ENCODE results near the gene IMPG1. TPM values are rescaled to one million over a fixed set of nuclear protein-coding genes. Genes with fewer than 3 reads are reported as not detected.

Gene IMPG1
- total RNA-seq, 4 donors from 2014 or later, result not detected

DNA sequence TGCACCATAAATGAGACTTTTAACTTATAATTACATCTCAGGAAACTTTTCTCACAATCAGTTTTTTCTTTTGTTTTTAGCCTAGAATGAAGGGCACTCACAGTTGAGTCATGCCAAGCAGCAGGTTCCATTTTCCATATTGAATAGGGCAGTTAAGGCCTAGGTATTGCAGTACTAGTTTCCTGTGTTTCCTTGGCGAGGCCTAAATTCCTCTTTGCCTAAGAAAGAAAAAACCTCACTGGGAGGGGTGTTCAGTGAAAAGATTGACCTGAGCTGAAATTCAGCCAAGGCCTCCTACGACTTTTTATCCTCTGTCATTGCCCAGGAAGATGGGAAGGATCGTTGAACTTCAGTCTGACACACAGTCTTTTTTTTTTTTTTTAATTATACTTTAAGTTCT, 85.5 kb downstream of the IMPG1 start:
- no peak overlapping the region for H3K4me3 ChIP-seq (ENCODE audit: low read depth, poor library complexity, severe bottlenecking)
- WGBS, 2 donors, result 75 to 81% methylated on average over 3 of the region's 3 CpGs
- intact Hi-C loops (cut with DNase I; ENCODE audit: low total_unique reads), result no loop called here
- TF ChIP-seq POLR2A (IDR thresholded peaks at IDR 0.05), result no peak
- TF ChIP-seq, protein P1, sequence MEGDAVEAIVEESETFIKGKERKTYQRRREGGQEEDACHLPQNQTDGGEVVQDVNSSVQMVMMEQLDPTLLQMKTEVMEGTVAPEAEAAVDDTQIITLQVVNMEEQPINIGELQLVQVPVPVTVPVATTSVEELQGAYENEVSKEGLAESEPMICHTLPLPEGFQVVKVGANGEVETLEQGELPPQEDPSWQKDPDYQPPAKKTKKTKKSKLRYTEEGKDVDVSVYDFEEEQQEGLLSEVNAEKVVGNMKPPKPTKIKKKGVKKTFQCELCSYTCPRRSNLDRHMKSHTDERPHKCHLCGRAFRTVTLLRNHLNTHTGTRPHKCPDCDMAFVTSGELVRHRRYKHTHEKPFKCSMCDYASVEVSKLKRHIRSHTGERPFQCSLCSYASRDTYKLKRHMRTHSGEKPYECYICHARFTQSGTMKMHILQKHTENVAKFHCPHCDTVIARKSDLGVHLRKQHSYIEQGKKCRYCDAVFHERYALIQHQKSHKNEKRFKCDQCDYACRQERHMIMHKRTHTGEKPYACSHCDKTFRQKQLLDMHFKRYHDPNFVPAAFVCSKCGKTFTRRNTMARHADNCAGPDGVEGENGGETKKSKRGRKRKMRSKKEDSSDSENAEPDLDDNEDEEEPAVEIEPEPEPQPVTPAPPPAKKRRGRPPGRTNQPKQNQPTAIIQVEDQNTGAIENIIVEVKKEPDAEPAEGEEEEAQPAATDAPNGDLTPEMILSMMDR (IDR thresholded peaks at IDR 0.05), result no peak
- DNase-seq (ENCODE audit: low spot score in 2 of 2), result no peak

DNA sequence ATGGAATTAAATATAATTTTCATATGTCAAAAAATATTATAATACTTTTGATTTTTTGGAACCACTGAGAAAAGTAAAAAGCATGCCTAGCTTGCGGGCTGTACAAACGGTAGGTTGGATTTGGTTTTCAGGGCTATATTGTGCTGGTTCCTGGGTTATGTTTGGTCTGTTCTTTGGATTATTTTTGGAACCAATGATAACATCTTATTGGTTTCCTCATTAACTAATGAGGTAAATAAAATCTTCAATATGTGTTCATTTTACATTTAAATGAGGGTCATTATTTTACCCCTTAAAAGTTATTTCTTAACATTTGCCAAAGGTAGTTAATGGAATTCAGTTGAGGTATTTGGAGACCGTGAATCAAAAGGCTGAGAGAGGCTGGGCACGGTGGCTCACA, 96.6 kb downstream of the IMPG1 start:
- no peak overlapping the region for H3K4me3 ChIP-seq (ENCODE audit: low read depth, poor library complexity, severe bottlenecking)
- no peak for DNase-seq (ENCODE audit: low spot score in 2 of 2)
- 87% methylated on average over 4 of the region's 4 CpGs for WGBS, 2 donors
- intact Hi-C loops (cut with DNase I; ENCODE audit: low total_unique reads), result no loop called here
- TF ChIP-seq, protein P1 (IDR thresholded peaks at IDR 0.05), result no peak
- no peak for TF ChIP-seq POLR2A (IDR thresholded peaks at IDR 0.05)

DNA sequence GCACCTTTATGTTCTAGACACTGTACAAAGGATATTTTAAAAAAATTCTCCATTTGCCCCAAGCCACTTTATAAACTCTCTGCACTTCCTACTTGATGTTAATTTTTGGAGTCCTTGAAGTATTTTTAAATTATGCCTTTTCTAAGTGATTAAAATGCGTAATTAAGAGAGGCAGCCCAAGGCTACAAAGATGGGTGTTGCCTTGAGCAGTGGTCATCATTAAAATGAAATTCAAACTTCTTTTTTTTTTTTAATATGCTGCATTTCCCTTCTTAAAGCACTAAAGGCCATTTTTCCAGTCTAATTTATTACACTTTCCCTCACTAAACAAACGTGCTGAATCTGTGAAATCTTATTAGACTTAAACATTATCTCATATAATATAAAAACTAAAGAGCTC, 102.4 kb downstream of the IMPG1 start:
- intact Hi-C loops (cut with DNase I; ENCODE audit: low total_unique reads), result no loop called here
- H3K4me3 ChIP-seq (ENCODE audit: low read depth, poor library complexity, severe bottlenecking), result no peak overlapping the region
- TF ChIP-seq, protein P1 (IDR thresholded peaks at IDR 0.05), result no peak
- TF ChIP-seq POLR2A (IDR thresholded peaks at IDR 0.05), result no peak
- no peak for DNase-seq (ENCODE audit: low spot score in 2 of 2)
- 31 to 37% methylated on average over 2 of the region's 2 CpGs for WGBS, 2 donors

DNA sequence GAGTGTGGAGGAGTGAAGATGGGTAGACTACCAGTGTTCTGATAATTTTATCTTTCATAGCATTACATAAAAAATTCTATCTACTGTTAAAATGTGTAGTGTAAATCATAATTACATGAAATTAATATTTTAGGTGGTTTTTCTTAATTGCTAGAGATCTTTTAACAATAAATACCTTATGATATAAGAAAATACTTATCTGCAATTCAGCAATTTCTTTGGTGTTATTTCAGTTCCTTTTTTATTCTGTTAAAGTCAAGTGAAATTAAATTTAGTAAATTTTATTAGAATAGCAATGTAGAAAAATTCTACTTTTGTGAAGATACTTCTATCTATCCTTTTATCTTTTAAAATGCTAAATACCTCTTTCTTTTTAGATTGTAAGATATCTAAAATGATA, 104.3 kb downstream of the IMPG1 start:
- H3K4me3 ChIP-seq (ENCODE audit: low read depth, poor library complexity, severe bottlenecking), result no peak overlapping the region
- no peak for TF ChIP-seq POLR2A (IDR thresholded peaks at IDR 0.05)
- TF ChIP-seq, protein P1 (IDR thresholded peaks at IDR 0.05), result no peak
- intact Hi-C loops (cut with DNase I; ENCODE audit: low total_unique reads), result no loop called here
- no peak for DNase-seq (ENCODE audit: low spot score in 2 of 2)

DNA sequence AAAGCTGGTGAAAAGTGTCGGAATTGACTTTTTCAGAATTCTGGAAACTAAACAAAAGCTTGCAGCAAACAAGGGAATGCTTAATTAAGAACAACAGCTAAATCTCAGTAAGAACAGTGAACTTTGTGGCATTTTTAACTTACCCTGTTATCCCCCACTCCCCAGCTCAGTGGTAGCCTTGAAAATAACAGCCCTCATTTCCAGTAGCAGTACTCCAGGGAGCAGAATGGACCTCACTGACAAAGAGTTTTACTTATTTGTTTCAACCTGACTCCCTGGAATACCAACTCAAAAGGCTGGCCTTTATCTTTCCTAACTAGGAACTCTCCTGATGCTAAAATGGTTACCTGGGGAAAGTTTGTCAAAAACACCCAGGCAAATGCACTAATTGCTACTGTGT, 108.9 kb downstream of the IMPG1 start:
- H3K4me3 ChIP-seq (ENCODE audit: low read depth, poor library complexity, severe bottlenecking), result no peak overlapping the region
- intact Hi-C loops (cut with DNase I; ENCODE audit: low total_unique reads), result no loop called here
- no peak for DNase-seq (ENCODE audit: low spot score in 2 of 2)
- TF ChIP-seq POLR2A (IDR thresholded peaks at IDR 0.05), result no peak
- TF ChIP-seq, protein P1 (IDR thresholded peaks at IDR 0.05), result no peak
- 80 to 91% methylated on average over 1 of the region's 1 CpG for WGBS, 2 donors

DNA sequence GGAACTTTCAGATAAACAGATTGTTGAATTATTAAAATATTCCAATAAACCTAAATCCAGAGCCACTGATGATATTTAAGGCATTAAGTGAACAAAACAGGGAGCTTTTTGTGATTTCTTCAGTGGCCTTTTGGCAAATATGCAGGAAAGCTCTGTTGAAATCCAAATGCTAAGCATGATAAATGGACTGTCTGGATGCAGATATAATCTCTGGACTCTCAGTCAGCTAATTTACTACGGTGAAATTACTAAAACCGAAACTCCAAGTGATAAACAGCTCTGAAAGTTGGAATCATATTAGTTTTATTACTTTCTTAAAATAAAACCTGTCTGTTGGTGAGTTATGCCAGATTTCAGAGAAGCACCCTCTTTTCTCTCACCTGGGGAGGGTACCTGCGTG, 120.3 kb downstream of the IMPG1 start:
- intact Hi-C loops (cut with DNase I; ENCODE audit: low total_unique reads), result no loop called here
- WGBS, 2 donors, result 25 to 39% methylated on average over 3 of the region's 3 CpGs
- TF ChIP-seq POLR2A (IDR thresholded peaks at IDR 0.05), result no peak
- TF ChIP-seq, protein P1 (IDR thresholded peaks at IDR 0.05), result no peak
- no peak overlapping the region for H3K4me3 ChIP-seq (ENCODE audit: low read depth, poor library complexity, severe bottlenecking)
- DNase-seq (ENCODE audit: low spot score in 2 of 2), result no peak
